ENCODE data around the gene MEIS3.

MEIS3 gene

DNA sequence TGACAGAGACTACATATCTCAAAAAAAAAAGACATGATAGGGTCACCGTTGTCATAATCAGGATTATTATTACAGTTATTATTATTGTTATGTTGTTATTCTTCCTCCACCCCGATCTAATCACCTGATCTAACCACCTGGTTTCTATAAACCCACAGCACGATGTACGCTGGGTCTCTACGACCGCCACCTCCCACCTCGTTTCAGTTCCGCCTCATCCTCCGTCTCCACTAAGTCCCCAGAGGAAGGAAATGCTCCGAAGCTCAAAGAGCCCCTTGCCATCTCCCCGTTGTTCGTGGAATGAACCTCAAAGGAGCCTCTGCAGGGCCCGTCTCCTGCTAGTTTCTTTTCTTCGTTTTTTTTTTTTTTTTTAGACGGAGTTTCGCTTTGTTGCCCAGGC is 15.9 kb upstream of the MEIS3 start:
- DNase-seq = no peak

DNA sequence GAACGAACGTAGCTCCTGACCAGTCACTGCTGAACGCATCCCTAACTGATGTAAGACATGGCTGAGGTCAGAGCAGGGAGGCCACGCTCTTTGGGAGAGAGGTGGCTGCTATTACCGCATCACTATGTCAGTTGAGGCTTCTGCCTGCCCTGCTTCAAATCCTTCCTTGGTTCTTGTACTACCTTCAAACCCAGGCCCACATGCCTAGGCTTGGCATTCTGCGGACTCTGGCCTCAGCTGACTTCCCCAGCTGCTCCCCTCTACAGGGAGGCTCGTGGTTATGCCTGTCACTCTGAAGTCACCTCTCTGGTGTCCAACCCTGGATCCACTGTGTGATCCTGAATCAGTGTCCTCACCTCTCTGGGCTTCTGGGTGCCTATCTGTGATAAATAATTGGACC is 14.8 kb upstream of the MEIS3 start:
- no peak for DNase-seq

DNA sequence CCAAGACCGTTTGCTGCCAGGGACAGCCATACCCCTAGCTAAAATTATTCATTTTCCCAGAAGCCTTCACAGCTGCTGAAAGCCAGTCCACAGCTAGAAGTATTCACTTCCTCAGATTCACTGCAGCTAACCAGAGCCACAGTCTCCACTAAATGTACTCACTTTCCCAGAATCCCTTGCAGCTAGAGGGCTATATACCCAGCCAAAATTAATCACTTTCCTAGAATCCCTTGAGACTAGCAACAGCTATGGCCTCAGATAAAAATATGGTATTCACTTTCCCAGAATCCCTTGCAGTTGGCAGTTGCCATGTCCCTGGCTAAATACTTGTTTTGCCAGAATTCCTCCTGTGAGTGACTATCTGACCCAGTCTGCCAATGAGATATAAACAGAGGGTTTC is 13.8 kb upstream of the MEIS3 start:
- DNase-seq = peak; percentile 24 to 39

DNA sequence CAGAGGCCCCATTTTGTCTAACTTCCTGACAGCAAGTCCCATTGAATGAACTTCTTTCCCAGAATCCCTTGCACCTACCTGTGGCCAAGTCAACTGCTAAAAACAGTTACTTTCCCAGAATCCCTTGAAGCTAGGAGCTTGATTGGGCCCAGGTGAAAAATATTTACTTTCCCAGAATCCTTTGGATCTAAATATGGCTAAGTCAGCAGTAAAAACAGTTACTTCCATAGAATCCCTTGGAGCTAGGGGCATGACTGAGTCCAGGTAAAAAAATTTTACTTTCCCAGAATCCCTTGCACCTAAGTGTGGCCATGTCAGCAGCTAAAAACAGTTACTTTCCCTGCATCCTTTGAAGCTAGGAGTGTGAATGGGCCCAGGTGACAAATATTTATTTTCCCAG is 13.2 kb upstream of the MEIS3 start:
- no peak for DNase-seq

DNA sequence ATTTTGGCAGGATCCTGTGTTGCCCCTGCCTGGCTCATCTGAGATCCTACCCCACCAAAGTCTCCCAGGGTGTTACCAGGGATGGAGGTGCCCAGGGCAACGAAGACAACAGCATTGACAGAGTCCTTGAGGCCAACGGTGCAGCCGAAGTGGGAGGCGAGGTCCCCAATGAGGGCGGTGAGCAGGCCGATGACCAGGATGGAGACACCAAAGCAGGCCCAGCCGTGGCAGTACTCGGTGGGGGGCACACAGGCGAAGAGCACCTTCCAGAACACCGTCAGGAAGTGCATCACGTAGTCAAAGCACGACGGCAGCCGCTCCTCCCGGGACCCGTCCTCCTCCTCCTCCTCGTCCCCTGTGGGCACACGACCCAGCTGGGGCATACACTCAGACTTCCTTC is 12.8 kb upstream of the MEIS3 start:
- DNase-seq = no peak

DNA sequence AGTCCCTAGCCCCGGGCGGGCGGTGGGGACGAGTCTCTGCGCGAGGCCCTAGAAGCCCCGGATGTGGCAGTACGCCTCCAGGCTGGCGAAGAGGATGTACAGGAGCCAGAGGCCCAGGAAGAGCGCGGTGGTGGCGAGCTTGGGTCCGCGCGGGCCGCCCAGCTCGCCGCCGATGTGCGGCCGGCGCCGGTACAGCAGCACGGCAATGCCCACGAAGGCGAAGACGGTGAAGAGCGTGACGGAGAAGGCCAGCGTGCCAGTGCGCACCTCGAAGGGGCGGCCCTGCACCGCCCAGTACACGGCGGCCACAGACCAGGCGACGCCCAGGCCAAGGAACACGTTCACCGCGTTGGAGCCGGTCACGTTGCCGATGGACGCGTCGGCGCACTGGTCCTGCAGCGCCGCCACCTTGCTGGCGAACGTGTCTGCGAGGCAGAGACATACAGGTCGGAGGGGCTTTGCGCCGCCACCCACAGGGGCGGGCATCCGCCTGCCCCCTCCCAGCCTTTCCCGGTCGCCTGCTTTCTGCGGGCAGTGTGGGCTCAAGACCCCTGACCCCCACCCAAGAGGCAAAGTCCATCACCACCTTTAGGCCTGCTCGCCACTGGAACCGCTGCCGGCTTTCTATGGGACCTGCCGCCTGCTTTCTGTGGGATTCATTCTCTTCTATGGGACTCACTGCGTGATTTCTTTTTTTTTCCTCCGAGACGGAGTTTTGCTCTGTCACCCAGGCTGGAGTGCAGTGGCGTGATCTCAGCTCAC is 10.9 kb upstream of the MEIS3 start:
- DNase-seq = peak in 1 of 2 experiments; percentile 18

DNA sequence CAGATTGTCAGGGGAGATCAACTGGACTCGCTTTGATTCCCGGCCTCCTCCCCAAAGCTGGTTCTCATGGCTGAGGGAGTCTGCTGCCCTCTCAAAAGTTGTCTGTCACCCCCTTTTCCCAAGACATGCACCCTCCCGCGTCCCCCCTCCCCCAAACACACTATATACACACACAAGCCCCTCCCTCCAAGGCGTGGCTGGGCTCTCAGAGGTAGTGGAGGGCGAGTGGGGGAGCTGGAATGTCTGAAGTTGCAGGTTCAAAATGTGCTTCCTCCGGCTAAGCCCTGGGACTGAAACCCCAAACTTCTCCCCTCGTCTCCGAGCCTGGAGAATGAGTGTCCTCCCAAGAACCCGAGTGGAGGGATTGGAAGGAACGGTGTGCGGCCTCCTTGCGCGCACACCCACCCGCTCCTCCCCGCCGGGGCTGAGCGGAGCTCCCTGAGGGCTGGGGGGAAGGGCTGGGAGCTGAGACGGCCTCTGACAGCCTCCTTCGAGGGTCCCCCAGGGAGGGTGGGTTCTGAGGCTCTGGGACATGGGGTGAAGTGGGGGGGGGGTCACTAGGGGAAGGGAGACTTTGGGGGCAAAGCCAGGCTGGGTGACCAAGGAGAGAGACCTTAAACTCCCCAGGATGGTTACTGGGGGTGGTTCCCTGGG is 9.9 kb upstream of the MEIS3 start:
- DNase-seq = no peak

DNA sequence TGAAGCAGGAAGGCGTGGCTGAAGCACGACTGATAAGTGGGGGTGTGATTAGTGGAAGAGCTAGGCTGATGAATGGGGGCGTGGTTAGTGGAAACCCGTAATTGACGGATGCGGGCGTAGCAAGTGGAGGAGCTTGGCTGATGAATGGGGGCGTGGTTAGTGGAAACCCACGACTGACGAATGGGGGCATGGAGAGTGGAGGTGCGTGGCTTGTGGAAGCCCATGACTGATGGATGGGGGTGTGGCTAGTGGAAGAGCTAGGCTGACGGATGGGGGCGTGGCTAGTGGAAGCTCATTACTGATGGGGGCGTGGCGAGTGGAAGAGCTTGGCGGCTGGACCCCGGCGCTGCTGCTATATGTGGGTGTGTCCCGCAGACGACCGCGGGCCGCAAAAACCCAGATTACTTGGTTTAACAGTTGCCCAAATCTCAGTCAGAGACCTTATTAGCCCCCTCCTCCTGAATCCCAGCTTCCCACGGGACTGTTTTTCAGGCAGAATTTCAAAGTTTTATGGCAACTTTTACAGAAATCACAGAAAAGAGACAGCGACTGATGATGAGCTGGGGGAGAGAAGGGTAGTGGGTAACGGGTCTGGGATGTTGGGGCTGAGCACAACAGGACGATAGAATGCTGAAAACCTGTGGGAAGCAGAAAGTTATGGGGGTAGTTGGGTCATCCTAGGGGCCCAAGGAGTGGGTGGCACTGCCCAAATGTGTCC is 9.0 kb upstream of the MEIS3 start:
- peak; percentile 52 to 59 for DNase-seq

DNA sequence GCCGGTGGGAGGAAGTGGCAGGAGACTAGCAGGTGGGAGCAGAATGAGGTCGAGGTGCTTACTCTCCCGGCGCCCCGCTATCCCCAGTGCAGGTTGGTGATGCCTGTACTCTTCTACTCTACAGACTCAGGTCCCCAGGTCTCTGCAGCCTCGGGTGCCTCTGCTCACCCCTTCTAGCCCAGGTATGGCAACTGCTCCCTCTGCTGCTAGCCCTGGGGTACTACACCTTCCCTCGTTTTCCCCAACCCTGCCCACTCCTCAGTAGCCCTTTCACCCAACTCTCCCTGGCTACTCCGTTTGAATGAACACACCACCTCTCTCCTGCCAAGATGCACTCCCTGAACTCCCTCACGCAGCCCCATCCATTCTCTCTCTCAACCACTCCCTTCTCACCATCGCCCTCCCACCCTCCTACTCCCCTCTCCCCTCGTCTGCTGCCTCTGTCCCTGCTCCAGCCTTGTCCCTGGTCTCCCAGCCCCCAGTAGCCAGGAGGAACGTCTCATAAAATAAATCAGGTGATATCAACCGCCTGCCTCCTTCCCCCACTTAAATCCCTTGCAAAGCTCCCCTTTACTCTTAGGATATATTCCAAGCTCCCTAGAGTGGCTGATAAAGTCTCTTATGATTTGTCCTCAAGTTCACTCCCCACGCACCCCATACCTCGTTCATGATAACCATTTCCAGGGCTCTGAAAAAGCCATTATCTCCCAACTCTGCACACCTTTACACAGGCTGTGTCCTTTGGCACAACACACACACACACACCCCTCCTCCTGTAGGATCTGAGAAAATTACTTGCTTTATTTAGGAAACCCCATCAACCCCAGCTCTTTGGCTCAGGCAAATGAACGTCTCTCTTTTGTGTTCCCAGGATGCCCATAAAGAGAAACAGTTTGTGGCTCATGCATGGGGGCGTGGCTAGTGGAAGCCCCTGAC is 8.2 kb upstream of the MEIS3 start:
- DNase-seq = peak; percentile 53 to 57

DNA sequence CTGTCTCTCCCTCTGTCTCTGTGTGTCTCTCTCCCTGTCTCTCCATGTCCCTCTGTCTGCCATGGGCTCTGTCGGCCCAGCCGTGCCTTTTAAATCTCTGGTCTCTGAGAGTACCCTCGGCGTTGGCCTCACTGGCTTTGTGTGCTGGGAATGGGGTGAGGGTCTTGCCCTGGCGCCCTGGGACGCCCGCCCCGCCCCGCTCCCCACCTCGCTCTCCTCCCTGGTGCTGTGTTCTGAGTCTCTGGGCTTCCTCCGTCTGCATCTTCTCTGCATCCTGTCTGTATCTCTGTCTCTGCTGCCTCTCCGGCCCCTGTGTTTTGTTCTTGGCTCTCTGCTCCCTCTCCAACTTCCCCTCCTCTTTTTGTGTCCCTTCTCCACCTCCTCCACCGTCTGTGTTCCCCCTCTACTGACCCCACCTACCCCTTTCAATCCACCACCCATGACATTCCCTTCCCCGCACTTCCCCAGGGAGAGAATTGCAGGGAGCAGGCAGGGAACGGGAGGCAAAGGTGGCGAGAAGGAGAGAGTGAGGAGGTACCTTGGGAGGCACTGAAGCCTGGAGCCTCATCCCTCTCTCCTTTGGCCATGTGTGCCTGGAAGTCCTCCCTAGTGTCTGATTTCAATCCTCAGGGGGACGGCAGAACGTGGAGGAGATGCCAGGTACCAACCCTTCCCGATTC is 4.0 kb upstream of the MEIS3 start:
- DNase-seq = no peak

DNA sequence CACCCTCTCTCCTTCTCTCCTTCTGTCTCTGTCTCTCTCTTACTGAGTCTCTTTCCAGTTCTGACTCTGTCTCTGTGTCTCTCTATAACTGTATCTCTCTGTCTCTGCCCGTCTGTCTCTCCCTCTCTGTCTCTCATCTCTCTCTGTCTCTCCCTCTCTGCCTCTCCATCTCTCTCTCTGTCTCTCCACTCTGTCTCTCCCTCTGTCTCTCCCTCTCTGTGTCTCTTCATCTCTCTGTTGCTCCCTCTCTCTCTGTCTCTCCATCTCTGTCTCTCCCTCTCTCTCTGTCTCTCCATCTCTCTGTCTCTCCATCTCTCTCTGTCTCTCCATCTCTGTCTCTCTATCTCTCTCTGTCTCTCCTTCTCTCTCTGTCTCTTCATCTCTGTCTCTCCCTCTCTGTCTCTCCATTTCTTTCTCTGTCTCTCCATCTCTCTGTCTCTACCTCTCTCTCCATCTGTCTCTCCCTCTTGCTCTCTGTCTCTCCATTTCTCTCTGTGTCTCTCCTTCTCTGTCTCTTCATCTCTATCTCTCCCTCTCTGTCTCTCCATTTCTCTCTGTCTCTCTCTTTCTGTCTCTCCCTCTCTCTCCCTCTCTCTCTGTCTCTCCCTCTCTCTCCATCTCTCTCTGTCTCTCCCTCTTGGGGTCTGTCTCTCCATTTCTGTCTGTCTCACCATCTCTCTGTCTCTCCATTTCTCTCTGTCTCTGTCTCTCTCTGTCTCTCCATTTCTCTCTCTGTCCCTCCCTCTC is 3.3 kb upstream of the MEIS3 start:
- DNase-seq = no peak

DNA sequence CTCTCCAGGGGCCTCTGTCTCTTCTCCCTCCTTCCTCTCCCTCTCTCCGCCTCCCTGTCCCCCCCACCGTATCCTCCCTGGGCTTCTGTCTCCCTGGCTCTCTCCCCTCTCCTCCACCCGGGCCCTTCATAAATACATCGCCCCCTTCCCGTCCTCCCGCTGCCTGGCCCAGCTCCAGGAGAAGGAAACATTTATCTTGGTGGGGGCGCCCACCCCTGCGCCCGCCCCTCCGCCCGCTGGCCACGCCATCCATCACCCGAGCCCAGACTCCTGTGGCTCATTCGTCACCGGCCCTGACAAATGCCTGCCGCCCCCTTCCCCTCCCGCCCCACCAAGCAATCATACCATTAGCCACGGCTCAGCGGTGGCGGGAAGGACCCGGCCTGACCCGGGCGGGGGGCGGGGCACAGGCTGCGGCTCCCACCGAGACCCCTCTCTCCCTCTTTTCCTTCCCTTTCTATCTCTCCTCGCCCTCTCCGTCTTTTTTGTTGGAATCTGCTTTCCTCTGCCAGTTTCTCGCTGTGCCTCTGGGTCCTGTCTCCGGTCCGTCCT is 2.6 kb upstream of the MEIS3 start:
- DNase-seq = no peak

DNA sequence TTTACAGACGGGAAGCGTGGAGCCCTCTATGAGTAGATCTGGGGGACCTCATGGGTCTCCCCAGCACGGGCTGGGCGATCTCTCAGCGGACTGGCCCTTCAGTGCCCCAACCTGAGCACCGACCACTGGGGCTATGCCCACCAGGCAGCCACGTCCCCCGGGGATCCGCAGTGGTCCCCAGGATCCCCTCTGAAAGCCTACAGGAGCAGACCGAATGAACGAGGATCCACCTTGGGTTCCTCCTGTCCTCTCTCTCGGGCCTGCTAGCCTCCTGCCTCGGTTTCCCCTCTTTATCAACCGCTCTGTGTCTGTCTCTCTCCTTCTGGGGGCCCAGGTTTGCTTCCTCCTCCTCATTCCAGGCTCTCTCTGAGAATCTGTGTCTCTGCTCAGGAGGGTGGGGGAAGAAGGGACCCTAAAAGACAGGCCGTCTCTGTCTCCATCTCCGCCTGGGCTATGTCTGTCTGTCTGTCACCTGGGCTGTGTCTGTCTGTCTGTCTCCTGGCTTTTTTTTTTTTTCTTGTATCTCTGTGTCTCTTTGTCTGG is 2.0 kb upstream of the MEIS3 start:
- no peak for DNase-seq

DNA sequence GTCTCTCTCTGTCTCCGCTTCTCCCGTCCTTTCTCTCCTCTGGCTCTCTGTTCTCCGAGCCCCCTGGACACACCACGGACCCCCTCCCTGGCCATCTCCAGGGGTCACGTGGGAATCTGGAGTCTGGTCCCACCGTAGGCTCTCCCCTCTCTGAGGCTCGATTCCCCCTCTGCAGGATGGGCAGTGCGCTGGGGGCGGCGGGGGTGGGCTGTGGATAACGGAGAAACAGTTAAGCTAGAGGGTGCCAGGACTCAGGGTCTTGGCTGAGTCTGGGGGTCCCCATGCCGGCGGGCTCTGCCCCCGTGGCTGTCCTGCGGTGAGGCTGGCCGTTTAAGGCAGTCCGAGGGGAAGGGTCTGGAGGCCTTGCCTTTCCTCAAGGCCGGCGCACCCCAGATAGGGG is 462 bp upstream of the MEIS3 start:
- no peak for DNase-seq

DNA sequence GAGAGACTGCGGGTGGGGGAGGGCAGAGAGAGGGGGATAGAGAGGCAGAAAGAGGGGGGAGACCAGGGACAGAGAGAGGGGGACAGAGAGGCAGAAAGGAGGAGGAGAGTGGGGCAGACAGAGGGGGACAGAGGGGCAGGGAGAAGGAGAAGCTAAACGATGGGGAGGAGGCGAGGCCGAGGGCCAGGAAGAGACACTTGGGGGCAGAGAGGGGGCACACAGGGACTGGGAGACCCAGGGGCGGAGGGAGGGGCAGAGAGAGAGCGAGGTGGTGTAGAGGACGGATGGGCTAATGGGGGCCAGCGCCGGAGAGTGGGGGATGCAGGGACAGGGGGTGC is 666 bp downstream of the MEIS3 start:
- no peak for DNase-seq

DNA sequence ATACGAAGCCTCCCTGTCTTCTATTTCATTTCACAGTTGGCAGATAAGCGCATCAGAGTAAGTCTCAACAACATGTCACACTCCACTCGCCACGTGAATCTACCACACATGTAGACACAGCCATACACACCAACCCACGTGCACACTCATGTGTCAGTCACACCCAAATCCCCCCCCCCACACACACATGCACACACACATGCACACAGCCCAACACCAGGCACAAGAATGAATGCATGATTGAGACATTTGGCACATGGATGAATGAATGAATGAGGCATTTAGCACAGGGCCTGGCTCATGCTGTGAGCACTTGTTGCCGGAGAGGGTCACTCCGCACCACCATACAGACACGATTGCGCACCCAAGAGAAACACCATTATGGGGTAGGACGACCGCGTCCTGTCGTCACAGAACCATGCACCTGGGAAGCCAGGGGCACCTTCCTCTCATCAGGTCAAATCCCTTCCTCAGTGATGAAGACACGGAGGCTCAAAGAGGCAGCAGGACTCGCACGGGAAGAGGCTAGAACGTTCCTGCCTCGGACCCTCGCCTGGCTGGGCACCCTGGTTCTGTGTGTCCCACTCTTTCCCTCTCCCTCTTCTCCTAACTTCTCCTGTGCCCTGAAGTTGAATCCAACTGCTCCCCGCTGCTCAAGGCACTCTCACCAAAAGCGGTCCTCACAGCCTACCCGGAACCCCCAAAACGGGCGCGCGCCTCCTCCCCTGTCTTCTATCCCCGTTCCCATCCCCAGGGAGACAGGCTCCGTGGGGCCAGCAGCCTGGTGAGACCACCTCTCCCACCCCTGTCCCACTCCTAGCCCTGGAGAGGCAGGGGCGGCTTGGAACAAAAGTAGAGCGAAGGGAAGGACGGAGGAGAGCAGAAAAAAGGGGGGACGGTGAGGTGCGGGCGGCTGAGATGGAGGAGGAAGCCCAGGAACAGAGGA is 1.3 kb downstream of the MEIS3 start:
- DNase-seq = no peak

DNA sequence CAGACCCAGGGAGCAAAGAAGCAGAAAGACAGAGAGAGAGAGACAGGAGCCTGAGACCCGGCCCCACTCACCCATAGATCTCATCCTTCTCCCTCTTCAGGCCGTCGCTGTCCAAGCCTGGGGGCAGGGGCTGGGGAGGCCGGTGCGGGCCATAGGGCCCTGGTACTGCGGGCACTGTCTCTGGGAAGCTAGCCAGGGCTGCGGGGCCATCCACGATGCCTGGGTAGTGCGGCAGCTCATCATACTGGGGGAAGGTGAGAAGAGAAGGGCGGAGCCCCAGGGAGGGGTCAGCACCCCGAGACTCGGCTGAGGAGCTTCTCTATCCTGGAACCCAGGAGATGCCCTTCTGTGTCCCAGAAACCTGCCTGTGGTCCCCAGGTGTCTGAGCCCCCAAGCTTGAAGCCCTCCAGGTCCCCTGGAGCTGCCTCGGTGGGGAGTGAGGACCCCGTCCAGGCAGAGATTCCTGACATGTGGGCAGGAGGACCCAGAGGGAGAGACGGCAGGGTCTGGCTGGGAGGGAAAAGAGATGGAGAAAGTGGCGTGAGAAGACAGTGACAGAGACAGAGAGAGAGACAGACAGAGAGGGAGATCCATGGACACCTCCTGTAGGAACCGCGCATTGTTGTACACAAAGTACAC is 2.1 kb downstream of the MEIS3 start:
- DNase-seq = no peak

DNA sequence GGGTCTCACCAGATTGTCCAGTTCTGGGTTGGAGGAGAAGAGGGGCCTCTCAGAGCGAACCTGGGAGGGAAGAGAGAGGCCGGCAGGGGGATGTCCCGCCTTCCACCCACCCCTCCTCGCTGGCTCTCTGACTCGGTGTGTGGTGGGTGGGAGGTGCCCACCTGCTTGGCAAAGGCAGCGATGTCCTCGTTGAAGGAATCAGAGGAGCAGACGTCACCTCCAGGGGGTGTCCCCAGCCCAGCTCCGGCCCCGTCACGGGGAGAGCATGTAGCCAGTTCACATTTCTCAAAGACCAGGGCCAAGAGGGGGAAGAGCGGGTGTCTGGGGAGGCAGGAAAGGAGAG is 2.7 kb downstream of the MEIS3 start:
- DNase-seq = no peak

DNA sequence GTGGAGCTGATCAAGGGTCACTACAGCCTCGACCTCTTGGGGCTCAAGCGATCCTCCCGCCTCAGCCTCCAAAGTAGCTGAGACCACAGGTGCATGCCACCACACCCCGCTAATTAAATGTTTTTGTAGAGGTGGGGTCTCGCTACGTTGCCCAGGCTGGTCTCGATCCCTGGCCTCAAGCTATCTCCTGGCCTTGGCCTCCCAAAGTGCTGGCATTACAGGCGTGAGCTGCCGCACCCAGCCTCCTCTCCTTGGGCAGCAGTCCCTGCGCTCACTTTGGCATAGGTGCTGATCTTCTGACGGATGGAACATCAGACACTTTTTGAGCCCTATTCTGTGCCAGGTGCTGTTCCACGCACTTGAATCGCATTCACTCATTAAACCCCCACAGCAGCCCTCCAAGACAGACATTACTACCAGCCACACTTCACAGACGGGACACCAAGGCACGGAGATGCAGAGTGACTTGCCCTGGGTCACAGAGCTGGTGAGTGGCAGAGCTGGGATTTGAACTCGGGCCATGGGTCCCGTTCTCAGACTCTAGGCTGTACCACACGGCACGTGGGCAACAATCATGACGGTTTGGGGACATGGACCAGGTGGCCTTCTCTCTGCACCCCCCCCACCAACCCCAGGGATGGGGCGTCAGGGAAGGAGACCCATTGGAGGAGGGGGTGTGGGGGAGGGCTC is 3.2 kb downstream of the MEIS3 start:
- DNase-seq = no peak

Measured in Kasumi-1 (cell line).